Activated naive CD4-positive, alpha-beta T cell (primary cell): Measurements from ENCODE around the gene APBB3.
"Not testable (repeated sequence)": the region's sequence is repeated elsewhere in the genome, so short reads cannot be mapped to it uniquely, and the experiment has no call there.

Source experiments
- DNase-seq, 4 experiments: peaks; one replicate each; lab custom pipeline; 2025; lab: John Stamatoyannopoulos, UW

APBB3 gene, protein sequence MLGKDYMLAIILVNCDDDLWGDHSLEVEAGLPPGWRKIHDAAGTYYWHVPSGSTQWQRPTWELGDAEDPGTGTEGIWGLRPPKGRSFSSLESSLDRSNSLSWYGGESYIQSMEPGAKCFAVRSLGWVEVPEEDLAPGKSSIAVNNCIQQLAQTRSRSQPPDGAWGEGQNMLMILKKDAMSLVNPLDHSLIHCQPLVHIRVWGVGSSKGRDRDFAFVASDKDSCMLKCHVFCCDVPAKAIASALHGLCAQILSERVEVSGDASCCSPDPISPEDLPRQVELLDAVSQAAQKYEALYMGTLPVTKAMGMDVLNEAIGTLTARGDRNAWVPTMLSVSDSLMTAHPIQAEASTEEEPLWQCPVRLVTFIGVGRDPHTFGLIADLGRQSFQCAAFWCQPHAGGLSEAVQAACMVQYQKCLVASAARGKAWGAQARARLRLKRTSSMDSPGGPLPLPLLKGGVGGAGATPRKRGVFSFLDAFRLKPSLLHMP

DNA sequence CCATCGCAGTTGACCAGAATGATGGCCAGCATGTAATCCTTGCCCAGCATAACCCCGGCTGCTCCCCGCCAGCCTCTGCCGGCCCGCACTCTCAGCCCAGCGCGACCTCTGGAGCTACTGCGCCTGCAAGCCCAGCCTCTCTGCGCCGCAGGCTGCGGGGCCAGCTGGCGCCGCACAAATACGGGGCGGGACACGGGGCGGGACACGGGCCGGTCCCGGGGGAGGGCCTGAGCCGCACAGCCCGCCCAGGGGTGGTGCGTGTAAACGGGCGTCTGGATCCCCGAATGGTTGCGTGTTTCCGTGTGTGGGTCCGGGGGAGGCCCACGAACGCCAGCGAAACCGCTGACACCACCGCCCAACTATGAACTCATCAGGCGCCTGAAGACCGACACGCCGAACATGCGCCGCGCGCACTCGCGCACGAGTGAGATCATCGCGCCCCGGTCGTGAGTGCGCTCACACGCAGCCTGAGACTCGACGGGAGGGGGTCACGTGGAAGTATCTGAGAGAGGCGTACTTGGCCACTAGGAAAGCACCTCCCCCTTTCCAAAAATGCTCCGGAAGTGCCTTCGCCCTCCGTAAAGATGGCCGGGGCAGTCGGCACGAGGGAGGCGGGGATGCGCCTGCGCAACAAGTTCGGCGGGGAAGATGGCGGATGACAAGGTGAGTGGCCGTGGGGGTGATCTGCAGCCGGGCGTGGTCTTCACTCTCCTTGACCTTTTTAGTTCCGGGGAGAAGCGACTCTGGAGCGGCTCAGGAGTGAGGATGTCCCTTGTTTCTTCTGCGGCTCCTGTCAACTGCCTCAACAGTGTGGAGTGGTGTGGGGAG is at the start of gene APBB3, which contains the start of gene SLC35A4:
Gene APBB3, minus strand, starts transcription at position 403 of the 828 bp plus-strand sequence. Its CDS starts 353 bp downstream, at position 50.
Gene SLC35A4, plus strand, starts transcription at position 633 of the 828 bp plus-strand sequence. CDS start 2,342 bp downstream, outside the sequence.
- peak; percentile 89 to 95 (median 94) for DNase-seq

DNA sequence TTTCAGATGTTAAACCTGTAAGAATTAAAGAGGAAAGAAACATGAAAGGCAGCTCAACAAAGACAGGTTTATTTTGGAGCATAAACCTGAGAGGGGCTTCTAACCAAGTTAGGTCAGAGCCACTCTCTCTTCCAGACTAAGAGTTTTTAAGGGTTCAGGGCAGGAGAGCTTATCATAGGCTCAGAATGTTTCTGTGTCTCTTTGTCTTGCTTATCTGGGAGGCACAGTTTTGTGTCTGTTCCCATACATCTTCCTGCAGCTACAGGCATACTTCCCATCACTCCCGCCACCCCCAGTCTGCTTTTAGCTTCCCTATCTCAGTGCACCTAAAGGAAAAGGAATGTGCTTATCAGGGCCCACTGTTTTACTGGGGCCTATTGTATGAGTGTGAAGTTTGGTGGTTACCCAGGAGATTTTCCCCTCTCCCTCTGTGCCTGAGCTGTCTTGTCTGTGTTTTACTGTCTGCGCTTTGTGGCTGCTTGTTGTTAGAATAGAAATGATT is 46.7 kb upstream of the APBB3 start:
- DNase-seq: no peak

DNA sequence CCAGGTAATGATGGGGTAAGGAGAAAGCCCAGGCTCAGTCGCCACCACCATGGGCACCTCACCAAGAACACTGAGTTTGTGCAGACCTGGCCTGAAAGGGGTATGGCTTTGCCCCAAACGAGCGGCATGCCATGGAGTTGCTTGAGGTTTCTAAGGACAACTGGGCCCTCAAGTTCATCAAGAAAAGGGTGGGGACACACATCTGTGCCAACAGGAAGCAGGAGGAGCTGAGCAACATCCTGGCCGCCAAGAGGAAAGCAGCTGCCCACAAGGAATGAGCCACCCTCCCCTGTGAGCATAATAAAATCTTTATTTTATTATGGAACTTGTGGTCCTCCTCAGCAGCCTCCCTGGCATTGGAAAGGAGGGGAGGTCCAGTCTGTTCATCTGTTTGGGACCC is 44.7 kb upstream of the APBB3 start:
- no peak for DNase-seq

DNA sequence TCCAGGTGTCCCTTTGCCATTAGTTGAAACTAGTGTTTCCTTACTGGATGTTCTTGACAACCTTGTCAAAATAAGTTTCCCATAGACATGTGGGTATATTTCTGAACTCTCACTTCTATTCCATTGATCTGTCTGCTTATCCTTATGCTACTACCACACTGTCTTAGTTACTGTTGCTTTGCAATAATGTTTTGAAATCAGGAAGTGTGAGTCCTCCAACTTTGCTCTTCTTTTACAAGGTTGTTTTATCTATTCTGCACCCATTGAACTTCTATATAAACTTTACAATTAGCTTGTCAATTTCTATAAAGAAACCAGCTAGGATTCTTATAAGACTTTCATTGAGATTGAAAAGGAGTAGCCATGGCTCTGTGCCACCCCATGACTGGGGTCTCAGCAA is 44.3 kb upstream of the APBB3 start:
- DNase-seq: no peak

DNA sequence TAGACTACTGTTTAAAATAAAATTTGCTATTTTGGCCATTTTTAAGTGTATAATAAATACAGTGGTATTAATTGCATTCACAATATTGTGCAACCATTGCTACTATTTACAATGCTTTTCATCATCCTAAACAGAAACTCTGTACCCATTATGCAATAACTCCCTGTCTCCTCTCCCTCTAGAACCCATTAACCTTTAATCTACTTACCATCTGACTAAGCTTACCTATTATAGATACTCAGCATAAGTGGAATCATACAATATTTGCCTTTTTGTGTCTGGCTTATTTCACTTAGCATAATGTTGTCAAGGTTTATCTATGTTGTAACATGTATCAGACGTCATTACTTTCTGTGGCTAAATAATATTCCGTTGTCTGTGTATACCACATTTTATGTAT is 42.6 kb upstream of the APBB3 start:
- no peak for DNase-seq

DNA sequence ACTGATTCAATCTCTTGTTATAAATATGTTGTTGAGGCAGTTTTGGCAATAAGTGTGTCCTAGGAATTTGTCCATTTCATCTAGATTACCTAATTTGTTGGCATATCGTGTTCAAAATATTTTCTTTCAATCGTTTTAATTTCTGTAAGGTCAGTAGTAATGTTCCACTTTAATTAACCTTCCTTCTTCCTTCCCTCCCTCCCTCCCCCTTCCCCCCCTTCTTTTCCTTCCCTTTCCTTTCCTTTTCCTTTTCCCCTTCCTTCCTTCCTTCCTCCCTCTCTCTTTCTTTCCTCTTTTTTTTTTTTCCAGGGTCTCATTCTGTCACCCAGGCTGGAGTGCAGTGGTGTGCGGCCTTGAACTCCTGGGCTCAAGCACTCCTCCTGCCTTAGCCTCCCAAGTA is 41.5 kb upstream of the APBB3 start:
- no peak for DNase-seq

DNA sequence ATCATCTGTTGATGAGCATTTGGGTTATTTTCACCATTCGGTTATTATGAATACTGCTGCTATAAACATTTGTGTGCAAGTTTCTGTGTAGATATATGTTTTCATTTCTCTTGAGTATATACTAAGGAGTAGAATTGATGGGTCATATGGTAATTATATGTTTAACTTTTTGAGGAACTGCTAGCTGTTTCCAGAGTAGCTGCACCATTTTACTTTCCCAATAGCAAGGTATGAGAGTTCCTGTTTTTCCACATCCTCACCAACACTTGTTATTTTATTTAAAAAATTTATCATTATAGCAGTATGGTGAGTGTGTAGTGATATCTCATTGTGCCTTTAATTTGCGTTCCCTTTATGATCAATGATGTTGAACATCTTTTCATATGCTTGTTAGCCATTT is 39.3 kb upstream of the APBB3 start:
- no peak for DNase-seq

DNA sequence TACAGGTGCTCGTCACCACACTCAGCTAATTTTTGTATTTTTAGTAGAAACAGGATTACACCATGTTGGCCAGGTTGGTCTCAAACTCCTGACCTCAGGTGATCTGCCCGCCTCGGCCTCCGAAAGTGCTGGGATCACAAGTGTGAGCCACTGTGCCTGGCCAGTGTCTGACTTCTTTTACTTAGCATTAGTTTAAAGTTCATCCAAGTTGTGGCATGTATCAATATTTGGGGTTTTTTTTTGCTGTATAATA is 39.0 kb upstream of the APBB3 start:
- not testable (repeated sequence) for DNase-seq

DNA sequence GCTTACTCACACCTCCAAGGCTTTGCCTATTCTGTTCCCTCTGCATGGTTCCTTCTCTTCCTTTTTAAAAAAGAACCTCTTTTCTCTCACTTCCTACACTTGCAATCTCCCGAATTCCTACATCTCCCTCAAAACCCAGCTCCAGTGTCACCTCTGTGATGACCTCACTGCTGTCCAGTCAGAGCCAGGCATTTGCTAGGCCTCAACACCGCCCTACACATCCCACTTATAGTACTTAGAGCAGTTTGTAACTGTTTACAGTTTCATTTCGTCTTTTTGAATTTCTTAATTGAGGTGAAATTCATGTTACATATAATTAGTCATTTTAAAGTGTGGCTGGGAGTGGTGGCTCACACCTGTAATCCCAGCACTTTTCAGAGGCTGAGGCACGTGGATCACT is 37.7 kb upstream of the APBB3 start:
- DNase-seq: no peak

DNA sequence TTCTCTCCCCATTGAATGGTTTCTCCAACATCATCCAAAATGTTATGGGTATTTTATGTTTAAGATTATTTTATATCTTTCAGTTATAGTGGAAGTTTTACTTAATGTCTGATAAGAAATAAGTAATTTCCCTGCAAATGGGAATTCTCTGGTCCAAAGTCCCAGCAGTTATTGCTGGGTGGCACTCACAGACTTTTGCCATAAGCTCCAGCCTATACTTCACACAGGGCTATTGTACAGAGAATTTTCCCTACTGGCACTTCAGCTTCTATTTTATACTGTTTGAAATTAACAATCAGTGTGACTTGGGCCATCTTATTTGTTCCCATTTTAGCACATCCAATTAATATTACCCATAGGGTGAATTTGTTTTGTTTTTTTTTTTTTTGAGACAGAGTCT is 35.7 kb upstream of the APBB3 start:
- no peak for DNase-seq

DNA sequence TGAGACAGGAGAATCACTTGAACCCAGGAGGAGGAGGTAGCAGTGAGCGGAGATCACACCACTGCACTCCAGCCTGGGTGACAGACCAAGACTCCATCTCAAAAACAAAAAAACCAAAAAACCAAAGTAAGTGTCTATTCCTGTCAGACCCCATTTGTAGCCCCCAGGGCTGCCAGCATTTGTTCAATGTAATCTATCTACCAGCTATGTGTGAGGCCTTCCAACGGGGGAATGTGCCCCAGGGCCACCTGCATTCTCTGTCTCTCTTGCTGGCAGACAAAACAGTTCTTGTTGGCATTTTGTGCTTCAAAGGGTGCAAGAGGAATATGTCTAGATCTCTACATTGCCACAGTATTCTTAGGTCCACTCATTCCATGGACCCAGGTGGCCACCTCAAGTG is 34.4 kb upstream of the APBB3 start:
- no peak for DNase-seq

DNA sequence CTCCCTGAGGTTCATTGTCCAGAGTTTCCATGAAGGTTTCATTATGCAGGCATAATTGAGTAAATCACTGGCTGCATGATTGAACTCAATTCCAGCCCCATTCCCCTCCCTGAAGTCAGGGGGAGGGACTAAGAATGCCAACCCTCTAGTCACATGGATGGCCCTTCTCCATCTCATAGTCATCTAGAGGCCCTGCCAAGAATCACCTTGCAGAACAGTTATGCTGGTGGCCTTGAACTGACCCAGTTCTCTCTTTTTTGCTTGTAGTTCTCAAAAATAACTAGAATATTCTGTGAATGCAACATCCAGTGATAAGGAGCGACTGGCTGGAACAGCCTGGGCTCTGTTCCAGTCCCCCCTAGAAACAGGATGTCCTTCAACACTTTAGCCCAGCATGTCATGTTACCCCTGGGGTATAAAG is 31.9 kb upstream of the APBB3 start:
- DNase-seq: no peak

DNA sequence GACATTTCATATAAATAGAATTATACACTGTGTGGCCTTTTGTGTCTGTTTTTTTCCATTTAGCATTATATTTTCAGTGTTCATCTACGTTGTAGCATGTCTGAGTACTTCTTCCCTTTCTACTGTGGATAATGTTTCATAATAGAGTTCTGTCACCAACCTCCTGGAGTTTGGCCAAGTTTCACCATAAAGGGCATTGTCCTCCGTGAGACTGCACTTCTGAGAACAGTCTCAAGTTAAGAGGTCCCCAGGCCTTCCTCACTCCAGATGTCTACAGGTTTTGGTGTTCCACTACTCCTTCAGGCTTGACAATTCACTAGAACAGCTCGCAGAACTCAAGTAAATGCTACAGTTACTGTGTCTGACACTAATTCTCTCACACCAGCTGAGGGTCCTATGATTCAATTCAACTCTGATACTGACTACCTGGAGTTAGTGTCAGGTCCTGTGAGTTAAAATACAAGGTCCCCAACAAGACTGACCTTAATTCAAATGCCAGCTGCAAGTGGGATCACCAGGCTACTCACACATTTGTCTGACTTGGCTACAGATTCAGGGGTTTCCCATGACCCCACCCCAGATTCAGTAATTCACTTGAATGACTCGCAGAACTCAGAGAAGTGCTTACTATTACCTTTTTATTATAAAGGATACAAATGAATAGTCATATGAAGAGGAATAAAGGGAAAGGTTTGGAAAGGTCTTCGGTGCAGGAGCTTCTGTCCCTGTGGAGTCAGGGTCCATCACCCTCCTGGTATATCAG is 31.3 kb upstream of the APBB3 start:
- DNase-seq: no peak

DNA sequence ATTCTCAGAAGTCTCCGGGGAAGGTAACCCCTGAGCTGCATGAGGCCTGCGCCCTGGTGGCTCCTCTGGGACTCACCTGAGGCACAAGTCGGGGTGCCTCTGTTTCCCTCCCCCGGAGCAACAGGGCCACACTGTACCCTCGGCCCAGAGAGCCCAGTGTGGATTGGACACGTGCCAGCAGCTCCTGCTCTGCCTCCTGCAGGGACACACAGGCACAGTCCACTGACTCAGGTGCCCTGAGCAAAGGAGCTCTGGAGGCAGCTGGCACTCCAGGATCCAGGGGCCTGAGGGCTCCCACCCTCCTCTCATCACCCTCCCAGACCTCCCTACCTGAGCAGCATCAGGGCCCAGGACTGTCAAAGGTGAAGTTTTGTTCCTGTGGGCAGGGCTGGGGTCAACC is 29.8 kb upstream of the APBB3 start:
- no peak for DNase-seq

DNA sequence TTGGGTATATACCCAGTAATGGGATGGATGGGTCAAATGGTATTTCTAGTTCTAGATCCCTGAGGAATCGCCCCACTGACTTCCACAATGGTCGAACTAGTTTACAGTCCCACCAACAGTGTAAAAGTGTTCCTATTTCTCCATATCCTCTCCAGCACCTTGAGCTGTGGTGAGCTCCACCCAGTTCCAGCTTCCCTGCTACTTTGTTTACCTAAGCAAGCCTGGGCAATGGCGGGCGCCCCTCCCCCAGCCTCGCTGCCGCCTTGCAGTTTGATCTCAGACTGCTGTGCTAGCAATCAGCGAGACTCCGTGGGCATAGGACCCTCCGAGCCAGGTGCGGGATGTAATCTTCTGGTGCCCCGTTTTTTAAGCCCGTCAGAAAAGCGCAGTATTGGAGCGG is 28.7 kb upstream of the APBB3 start:
- DNase-seq: not testable (repeated sequence)

DNA sequence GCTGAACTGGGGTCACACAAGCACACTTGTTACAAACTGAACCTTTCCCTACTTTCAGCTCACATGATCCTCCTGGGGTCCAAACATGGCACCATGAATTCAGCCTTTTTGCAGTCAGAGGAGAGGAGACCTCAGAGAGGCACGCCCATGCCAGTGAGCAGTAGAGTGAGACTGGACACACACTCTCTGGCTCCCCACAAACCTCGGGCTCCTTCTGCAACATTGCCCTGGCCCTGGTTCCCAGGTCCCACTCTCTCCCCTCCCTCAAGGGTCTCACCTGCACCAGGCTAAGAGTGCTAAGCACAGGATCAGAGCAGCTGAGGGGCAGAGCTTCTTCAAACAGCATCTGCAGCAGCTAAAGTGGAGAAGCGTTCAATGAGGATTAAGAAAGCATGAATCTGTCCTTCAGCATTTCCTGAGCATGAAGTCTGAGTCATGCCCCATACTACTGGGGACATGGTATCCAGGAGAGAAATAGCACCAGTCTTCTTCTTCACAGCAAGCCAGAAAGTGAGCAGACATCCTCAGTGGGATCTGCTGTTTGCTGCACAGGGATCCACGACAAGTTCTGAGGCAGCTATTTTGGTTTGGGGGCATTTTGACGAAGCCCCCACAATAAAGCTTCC is 27.5 kb upstream of the APBB3 start:
- DNase-seq: no peak

DNA sequence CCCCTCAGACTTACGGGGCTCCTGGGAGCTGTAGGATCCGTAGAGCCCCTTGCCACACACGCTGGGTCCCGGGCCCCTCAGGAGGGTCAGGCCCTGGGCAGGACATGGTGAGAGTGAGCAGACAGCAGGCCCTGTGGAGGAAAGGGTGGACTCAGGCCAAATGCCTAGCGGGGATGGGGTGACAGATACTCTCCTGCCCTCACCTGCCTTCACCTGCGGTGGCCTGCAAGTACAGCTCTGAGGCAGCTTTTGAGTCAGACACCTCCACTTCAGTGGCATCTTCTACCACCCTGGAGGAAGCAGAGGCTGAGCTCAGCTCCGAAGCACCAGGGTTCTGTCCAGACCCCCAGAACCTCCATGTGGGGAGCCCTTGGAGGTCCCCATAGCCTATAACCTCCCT is 26.5 kb upstream of the APBB3 start:
- DNase-seq: no peak

DNA sequence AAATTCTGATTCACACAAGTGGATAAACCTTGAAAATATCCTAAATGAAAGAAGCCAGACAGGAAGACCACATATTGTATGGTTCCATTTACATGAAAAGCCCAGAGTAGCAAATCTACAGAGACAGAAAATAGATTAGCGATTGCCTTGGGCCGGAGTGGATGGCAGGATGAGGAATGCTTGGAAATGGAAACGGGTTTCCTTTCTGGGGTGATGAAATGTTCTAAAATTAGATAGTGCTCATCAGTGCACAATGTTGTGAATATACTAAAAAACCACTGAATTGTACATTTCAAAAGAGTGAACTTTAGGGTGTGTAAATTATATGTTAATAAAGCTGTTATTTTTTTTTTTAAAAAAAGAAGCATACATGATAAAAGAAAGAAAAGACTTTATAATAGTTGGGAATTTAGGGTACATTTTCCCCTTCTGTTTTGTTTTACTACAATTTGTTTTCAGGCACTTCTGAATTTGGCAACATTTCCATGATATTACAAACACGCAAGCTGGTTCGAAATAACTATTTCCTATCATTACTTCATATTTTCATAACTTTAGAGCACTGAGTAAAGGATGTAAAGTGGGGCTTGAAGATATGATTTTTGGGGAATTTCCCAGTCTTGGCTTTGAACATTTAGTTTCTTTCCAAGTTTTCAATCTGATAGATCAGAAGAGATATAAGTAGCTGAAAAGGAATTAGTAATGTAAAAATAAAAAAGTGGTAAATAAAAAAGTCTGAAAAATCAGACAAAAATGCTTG is 24.1 kb upstream of the APBB3 start:
- no peak for DNase-seq

DNA sequence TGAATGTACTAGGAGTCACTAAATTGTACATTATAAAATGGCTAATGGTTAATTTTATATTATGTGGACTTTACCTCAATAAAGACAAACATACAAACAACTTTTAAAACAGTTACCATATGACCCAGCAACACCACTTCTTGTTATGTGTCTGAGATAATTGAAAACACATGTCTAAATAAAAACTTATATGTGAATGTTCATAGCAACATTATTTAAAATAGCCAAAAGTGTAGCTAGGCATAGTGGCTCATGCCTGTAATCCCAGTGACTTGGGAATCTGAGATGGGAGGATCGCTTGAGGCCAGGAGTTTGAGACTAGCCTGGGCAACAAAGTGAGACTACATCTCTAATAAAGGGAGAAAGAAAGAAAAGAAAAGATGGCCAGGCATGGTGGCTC is 23.1 kb upstream of the APBB3 start:
- no peak for DNase-seq

DNA sequence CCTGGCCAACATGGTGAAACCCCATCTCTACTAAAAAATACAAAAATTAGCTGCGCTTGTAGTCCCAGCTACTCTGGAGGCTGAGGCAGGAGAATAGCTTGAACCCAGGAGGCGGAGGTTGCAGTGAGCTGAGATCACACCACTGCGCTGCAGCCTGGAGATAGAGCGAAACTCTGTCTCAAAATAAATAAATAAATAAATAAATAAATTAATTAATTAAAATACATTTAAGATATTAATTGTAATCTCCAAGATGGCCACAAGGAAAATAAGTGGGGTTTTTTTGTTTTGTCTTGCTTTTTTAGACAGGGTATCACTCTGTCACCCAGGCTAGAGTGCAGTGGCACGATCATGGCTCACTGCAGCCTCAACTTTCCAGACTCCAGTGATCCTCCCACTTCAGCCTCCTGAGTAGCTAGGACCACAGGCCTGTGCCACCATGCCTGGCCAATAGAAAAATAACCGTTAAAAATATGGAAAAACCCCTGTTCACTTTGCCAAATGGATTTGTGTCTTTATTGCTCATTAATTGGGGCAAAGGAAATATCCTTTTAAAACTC is 14.9 kb upstream of the APBB3 start:
- DNase-seq: not testable (repeated sequence)

DNA sequence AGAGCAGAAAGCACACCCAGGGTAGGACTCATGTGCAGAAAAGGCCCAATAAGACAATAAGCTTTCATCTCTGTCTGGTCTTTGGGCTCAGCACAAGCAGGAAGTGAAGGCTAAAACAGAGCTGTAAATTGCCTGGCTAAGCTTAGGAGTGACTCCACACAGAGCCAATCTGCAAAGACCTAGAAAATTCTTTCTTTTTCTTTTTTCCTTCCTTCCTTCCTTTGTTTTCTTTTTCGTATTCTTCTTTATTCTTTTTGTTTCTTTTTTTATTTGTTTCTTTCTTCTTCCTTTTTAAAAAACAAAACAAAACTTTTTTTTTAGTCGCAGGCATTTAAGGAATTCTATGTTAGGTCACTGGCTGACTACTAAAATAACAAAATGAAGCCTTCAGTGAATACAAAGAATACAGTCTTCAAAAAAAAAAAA is 12.4 kb upstream of the APBB3 start:
- no peak for DNase-seq
